Fibroblast of pulmonary artery (primary cell): Measurements from ENCODE around the gene MTA3.

Experiments used
- DNase-seq: peaks from one replicate; pipeline ENCODE4 v3.0.0-alpha.2; 2010; ENCODE audit warnings: low read depth
- H3K4me3 ChIP-seq: replicated peaks from 2 replicates; pipeline ENCODE4 v1.5.1; 2011; ENCODE audit warnings: low read depth, mild to moderate bottlenecking, control low read depth, low read length, moderate library complexity
- CTCF ChIP-seq: IDR thresholded peaks from 2 replicates; pipeline ENCODE4 v1.5.1; 2011; ENCODE audit warnings: mild to moderate bottlenecking, control low read depth, low read length, inconsistent platforms; ENCODE audit errors: missing control alignments

MTA3 gene

GRCh38 chr2:42545023-42545721, 23.3 kb upstream of the MTA3 start:
- TF ChIP-seq CTCF, result no peak
- no peak for DNase-seq
- H3K4me3 ChIP-seq, result no peak overlapping the region

- DNase-seq, result no peak
- no peak overlapping the region for H3K4me3 ChIP-seq
- TF ChIP-seq CTCF, result no peak
These were observed 22.5 kb upstream of the MTA3 start for GRCh38 chr2:42545841-42546390.

GRCh38 chr2:42547014-42547413, 21.4 kb upstream of the MTA3 start:
- no peak overlapping the region for H3K4me3 ChIP-seq
- no peak for DNase-seq
- TF ChIP-seq CTCF, result no peak

GRCh38 chr2:42547446-42548295, 20.8 kb upstream of the MTA3 start:
- H3K4me3 ChIP-seq, result no peak overlapping the region
- no peak for TF ChIP-seq CTCF
- DNase-seq, result no peak

GRCh38 chr2:42550870-42551269, 17.6 kb upstream of the MTA3 start:
- no peak for TF ChIP-seq CTCF
- no peak for DNase-seq
- no peak overlapping the region for H3K4me3 ChIP-seq

GRCh38 chr2:42554392-42554791, 14.0 kb upstream of the MTA3 start:
- no peak overlapping the region for H3K4me3 ChIP-seq
- DNase-seq, result no peak
- no peak for TF ChIP-seq CTCF
